ENCODE measurements around the gene PLA1A. TPM values are rescaled to one million over a fixed set of nuclear protein-coding genes. Genes with fewer than 3 reads are reported as not detected.

Gene PLA1A
- total RNA-seq, 1 donor from 2014 or later: 1.7 TPM

- no peaks in the 10 kb centered on the region for H3K9me3 ChIP-seq
- no peaks in the 10 kb centered on the region for H3K36me3 ChIP-seq
- H3K27ac ChIP-seq: no peak overlapping the region
- TF ChIP-seq CTCF (IDR thresholded peaks at IDR 0.05) (no peak), POLR2A (IDR thresholded peaks at IDR 0.05) (no peak), POLR2AphosphoS5 (IDR thresholded peaks at IDR 0.05; ENCODE audit: insufficient read depth in 1 of 2, low read depth in 1 of 2) (no peak)
- no peaks in the 10 kb centered on the region for H3K4me1 ChIP-seq
- H3K27me3 ChIP-seq: no peaks in the 10 kb centered on the region
- intact Hi-C loops (cut with DNase I): no loop called here
- H3K4me3 ChIP-seq: no peak overlapping the region
- DNase-seq (ENCODE audit: extremely low spot score in 2 of 2): no peak
Measured at GRCh38 chr3:119608405-119609000, 10.8 kb downstream of the PLA1A start.

GRCh38 chr3:119609301-119609700 lies 11.6 kb downstream of the PLA1A start:
- intact Hi-C loops (cut with DNase I): no loop called here
- TF ChIP-seq CTCF (IDR thresholded peaks at IDR 0.05): no peak
- no peak for TF ChIP-seq POLR2AphosphoS5 (IDR thresholded peaks at IDR 0.05; ENCODE audit: insufficient read depth in 1 of 2, low read depth in 1 of 2)
- TF ChIP-seq POLR2A (IDR thresholded peaks at IDR 0.05): no peak
- Histone ChIP-seq H3K9me3 (no peaks in the 10 kb centered on the region), H3K27ac (no peak overlapping the region), H3K36me3 (no peaks in the 10 kb centered on the region), H3K4me3 (no peak overlapping the region), H3K27me3 (no peaks in the 10 kb centered on the region), H3K4me1 (no peaks in the 10 kb centered on the region)
- DNase-seq (ENCODE audit: extremely low spot score in 2 of 2): no peak

GRCh38 chr3:119611664-119612063 lies 14.0 kb downstream of the PLA1A start:
- Histone ChIP-seq H3K4me3 (no peak overlapping the region), H3K9me3 (no peaks in the 10 kb centered on the region), H3K27ac (no peak overlapping the region), H3K4me1 (no peaks in the 10 kb centered on the region), H3K36me3 (no peaks in the 10 kb centered on the region), H3K27me3 (no peaks in the 10 kb centered on the region)
- TF ChIP-seq CTCF (IDR thresholded peaks at IDR 0.05) (no peak), POLR2AphosphoS5 (IDR thresholded peaks at IDR 0.05; ENCODE audit: insufficient read depth in 1 of 2, low read depth in 1 of 2) (no peak), POLR2A (IDR thresholded peaks at IDR 0.05) (no peak)
- intact Hi-C loops (cut with DNase I): no loop called here
- DNase-seq (ENCODE audit: extremely low spot score in 2 of 2): no peak

GRCh38 chr3:119613201-119613600 lies 15.5 kb downstream of the PLA1A start:
- H3K27ac ChIP-seq: no peak overlapping the region
- peak in 1 of 2 donors; percentile 32 for DNase-seq (ENCODE audit: extremely low spot score in 2 of 2)
- H3K4me3 ChIP-seq: no peak overlapping the region
- no peaks in the 10 kb centered on the region for H3K9me3 ChIP-seq
- TF ChIP-seq POLR2AphosphoS5 (IDR thresholded peaks at IDR 0.05; ENCODE audit: insufficient read depth in 1 of 2, low read depth in 1 of 2) (no peak), POLR2A (IDR thresholded peaks at IDR 0.05) (no peak), CTCF (IDR thresholded peaks at IDR 0.05) (no peak)
- no peaks in the 10 kb centered on the region for H3K27me3 ChIP-seq
- no peaks in the 10 kb centered on the region for H3K4me1 ChIP-seq
- intact Hi-C loops (cut with DNase I): no loop called here
- H3K36me3 ChIP-seq: no peaks in the 10 kb centered on the region

GRCh38 chr3:119613872-119614271 lies 16.2 kb downstream of the PLA1A start:
- TF ChIP-seq POLR2AphosphoS5 (IDR thresholded peaks at IDR 0.05; ENCODE audit: insufficient read depth in 1 of 2, low read depth in 1 of 2) (no peak), CTCF (IDR thresholded peaks at IDR 0.05) (no peak), POLR2A (IDR thresholded peaks at IDR 0.05) (no peak)
- peak in 1 of 2 donors; percentile 67 for DNase-seq (ENCODE audit: extremely low spot score in 2 of 2)

More at GRCh38 chr3:119613872-119614271, 16.2 kb downstream of the PLA1A start:
- intact Hi-C loops (cut with DNase I): no loop called here
- Histone ChIP-seq H3K4me3 (no peak overlapping the region), H3K36me3 (no peaks in the 10 kb centered on the region), H3K27me3 (no peaks in the 10 kb centered on the region), H3K9me3 (no peaks in the 10 kb centered on the region), H3K27ac (no peak overlapping the region), H3K4me1 (no peaks in the 10 kb centered on the region)
